ENCODE data around the gene ADRA2B.

ADRA2B gene

GRCh38 chr2:96114546-96114902, 1.8 kb downstream of the ADRA2B start:
- H3K27me3 ChIP-seq (ENCODE audit: insufficient read depth, low read depth), result peaks cover 3% of the 10 kb centered on the region; the same call in 1 of the 2 replicates
- H2AFZ ChIP-seq (ENCODE audit: low read depth), result no peak overlapping the region
- no peak overlapping the region for H3K9ac ChIP-seq
- H4K20me1 ChIP-seq (ENCODE audit: insufficient read depth), result no peaks in the 10 kb centered on the region
- no peaks in the 10 kb centered on the region for H3K79me2 ChIP-seq (ENCODE audit: insufficient read depth, low read depth)
- peaks cover 4% of the 10 kb centered on the region for H3K4me1 ChIP-seq (ENCODE audit: low read depth, poor library complexity, severe bottlenecking)
- H3K4me3 ChIP-seq (IDR thresholded peaks at IDR 0.05; ENCODE audit: insufficient read depth, low read depth, low read length), result no peak overlapping the region
- H3K4me2 ChIP-seq, result no peak overlapping the region
- no peak overlapping the region for H3K27ac ChIP-seq
- no peaks in the 10 kb centered on the region for H3K36me3 ChIP-seq (ENCODE audit: insufficient read depth)
- no peak for TF ChIP-seq CTCF (conservative IDR thresholded peaks at IDR 0.05; ENCODE audit: low read depth, low read length)

- H3K36me3 ChIP-seq (ENCODE audit: insufficient read depth), result no peaks in the 10 kb centered on the region
- H4K20me1 ChIP-seq (ENCODE audit: insufficient read depth), result no peaks in the 10 kb centered on the region
- no peak overlapping the region for H3K9ac ChIP-seq
- no peak overlapping the region for H3K4me2 ChIP-seq
- H3K79me2 ChIP-seq (ENCODE audit: insufficient read depth, low read depth), result no peaks in the 10 kb centered on the region
- no peak for TF ChIP-seq CTCF (conservative IDR thresholded peaks at IDR 0.05; ENCODE audit: low read depth, low read length)
- H3K27me3 ChIP-seq (ENCODE audit: insufficient read depth, low read depth), result peaks cover 3% of the 10 kb centered on the region; the same call in 1 of the 2 replicates
- no peak overlapping the region for H3K4me3 ChIP-seq (IDR thresholded peaks at IDR 0.05; ENCODE audit: insufficient read depth, low read depth, low read length)
- H2AFZ ChIP-seq (ENCODE audit: low read depth), result no peak overlapping the region
- no peak overlapping the region for H3K27ac ChIP-seq
- H3K4me1 ChIP-seq (ENCODE audit: low read depth, poor library complexity, severe bottlenecking), result peaks cover 4% of the 10 kb centered on the region
Observed at GRCh38 chr2:96113951-96114350, 2.4 kb downstream of the ADRA2B start.

GRCh38 chr2:96113367-96113677, 3.0 kb downstream of the ADRA2B start:
- Histone ChIP-seq H3K4me1 (ENCODE audit: low read depth, poor library complexity, severe bottlenecking) (peaks cover 4% of the 10 kb centered on the region), H3K27ac (no peak overlapping the region), H3K4me3 (IDR thresholded peaks at IDR 0.05; ENCODE audit: insufficient read depth, low read depth, low read length) (no peak overlapping the region), H3K79me2 (ENCODE audit: insufficient read depth, low read depth) (no peaks in the 10 kb centered on the region), H4K20me1 (ENCODE audit: insufficient read depth) (no peaks in the 10 kb centered on the region), H2AFZ (ENCODE audit: low read depth) (no peak overlapping the region), H3K36me3 (ENCODE audit: insufficient read depth) (no peaks in the 10 kb centered on the region), H3K9ac (no peak overlapping the region), H3K27me3 (ENCODE audit: insufficient read depth, low read depth) (peaks cover 3% of the 10 kb centered on the region; the same call in 1 of the 2 replicates), H3K4me2 (no peak overlapping the region)
- TF ChIP-seq CTCF (conservative IDR thresholded peaks at IDR 0.05; ENCODE audit: low read depth, low read length), result no peak

- Histone ChIP-seq H3K4me3 (IDR thresholded peaks at IDR 0.05; ENCODE audit: insufficient read depth, low read depth, low read length) (no peak overlapping the region), H3K9ac (no peak overlapping the region), H3K27ac (no peak overlapping the region), H3K4me2 (no peak overlapping the region), H3K4me1 (ENCODE audit: low read depth, poor library complexity, severe bottlenecking) (peaks cover 4% of the 10 kb centered on the region), H2AFZ (ENCODE audit: low read depth) (no peak overlapping the region), H3K27me3 (ENCODE audit: insufficient read depth, low read depth) (peaks cover 3% of the 10 kb centered on the region; the same call in 1 of the 2 replicates), H3K79me2 (ENCODE audit: insufficient read depth, low read depth) (no peaks in the 10 kb centered on the region), H4K20me1 (ENCODE audit: insufficient read depth) (no peaks in the 10 kb centered on the region), H3K36me3 (ENCODE audit: insufficient read depth) (no peaks in the 10 kb centered on the region)
- no peak for TF ChIP-seq CTCF (conservative IDR thresholded peaks at IDR 0.05; ENCODE audit: low read depth, low read length)
Observed at GRCh38 chr2:96112501-96113366, 3.6 kb downstream of the ADRA2B start.
